GM23338 (cell line): ENCODE data around the gene MAPK12. TPM values are rescaled to one million over a fixed set of nuclear protein-coding genes. Genes with fewer than 3 reads are reported as not detected.
A peak's percentile ranks its signal among the peaks of the same experiment; 100 is the strongest.

Experiments
- ATAC-seq: fragments of 200-7000 bp; cut with Tn5 transposase; 3 replicates; pipeline ENCODE4 v1.9.1; 2020
- DNase-seq: peaks from one replicate; pipeline ENCODE4 v3.0.0-alpha.2; 2015; ENCODE audit warnings: low spot score
- H2AFZ ChIP-seq: fragments of 200-600 bp; sonication (generic); 2 replicates; pipeline ENCODE4 v1.8.0; 2016; ENCODE audit warnings: antibody characterized with exemption, mild to moderate bottlenecking, moderate library complexity
- H3F3A ChIP-seq: fragments of 200-600 bp; sonication (generic); replicated peaks from 2 replicates; pipeline ENCODE4 v1.8.0; 2017; ENCODE audit warnings: antibody characterized with exemption, mixed run types, low read depth
- H3K27ac ChIP-seq: fragments of 200-600 bp; sonication (generic); 2 replicates; pipeline ENCODE4 v1.6.1; 2016; ENCODE audit warnings: low read depth
- H3K27me3 ChIP-seq: fragments of 200-600 bp; sonication (generic); 2 replicates; pipeline ENCODE4 v1.8.0; 2016; ENCODE audit warnings: mild to moderate bottlenecking, mixed run types, moderate library complexity; ENCODE audit not compliant: insufficient read depth
- H3K36me3 ChIP-seq: fragments of 200-600 bp; sonication (generic); 2 replicates; pipeline ENCODE4 v1.8.0; 2016; ENCODE audit warnings: mild to moderate bottlenecking; ENCODE audit not compliant: insufficient read depth
- H3K4me1 ChIP-seq: fragments of 200-600 bp; sonication (generic); 2 replicates; pipeline ENCODE4 v1.8.0; 2016; ENCODE audit warnings: mild to moderate bottlenecking, moderate library complexity; ENCODE audit not compliant: insufficient read depth
- H3K4me2 ChIP-seq: fragments of 200-600 bp; sonication (generic); 2 replicates; pipeline ENCODE4 v1.7.1; 2017; ENCODE audit warnings: mixed run types
- H3K4me3 ChIP-seq: fragments of 200-600 bp; sonication (generic); 2 replicates; pipeline ENCODE4 v1.6.1; 2016; ENCODE audit warnings: mixed run types
- H3K79me2 ChIP-seq: fragments of 200-600 bp; sonication (generic); replicated peaks from 2 replicates; pipeline ENCODE4 v1.8.0; 2017; ENCODE audit warnings: mild to moderate bottlenecking; ENCODE audit not compliant: insufficient read depth
- H3K9me2 ChIP-seq: fragments of 200-600 bp; sonication (generic); 2 replicates; pipeline ENCODE4 v1.8.0; 2017; ENCODE audit not compliant: insufficient read depth
- H4K20me1 ChIP-seq: fragments of 200-600 bp; sonication (generic); replicated peaks from 2 replicates; pipeline ENCODE4 v1.8.0; 2017; ENCODE audit warnings: mild to moderate bottlenecking; ENCODE audit not compliant: insufficient read depth
- H3K27ac Mint-ChIP-seq: 2 replicates; pipeline ENCODE4 v1.8.0; 2020; ENCODE audit warnings: inconsistent platforms, mild to moderate bottlenecking, moderate library complexity, mixed read lengths
- H3K27me3 Mint-ChIP-seq: 3 replicates; pipeline ENCODE4 v1.8.0; 2022; ENCODE audit warnings: low read depth, mild to moderate bottlenecking, moderate library complexity, mixed read lengths, inconsistent platforms; ENCODE audit not compliant: insufficient read depth, poor library complexity
- H3K36me3 Mint-ChIP-seq: 3 replicates; pipeline ENCODE4 v1.8.0; 2021; ENCODE audit warnings: low read depth, mild to moderate bottlenecking, inconsistent platforms, moderate library complexity, mixed read lengths
- H3K4me1 Mint-ChIP-seq: 3 replicates; pipeline ENCODE4 v1.8.0; 2020; ENCODE audit warnings: mild to moderate bottlenecking, inconsistent platforms, mixed read lengths
- H3K4me3 Mint-ChIP-seq: 3 replicates; pipeline ENCODE4 v1.8.0; 2021; ENCODE audit warnings: moderate library complexity, mild to moderate bottlenecking, inconsistent platforms, mixed read lengths
- H3K9me3 Mint-ChIP-seq: 3 replicates; pipeline ENCODE4 v1.8.0; 2020; ENCODE audit warnings: moderate library complexity, mild to moderate bottlenecking, inconsistent platforms, mixed read lengths
- CREB1 ChIP-seq: fragments of 250-450 bp; sonication (Bioruptor Pico); IDR thresholded peaks from 2 replicates; pipeline ENCODE4 v1.5.0; 2020; ENCODE audit warnings: low read depth, mild to moderate bottlenecking, moderate library complexity
- EZH2 ChIP-seq: fragments of 200-600 bp; sonication (generic); IDR thresholded peaks from one replicate; pipeline ENCODE4 v1.8.0; 2017; ENCODE audit warnings: antibody characterized with exemption, mild to moderate bottlenecking, low read depth; ENCODE audit not compliant: unreplicated experiment
- EZH2phosphoT487 ChIP-seq: fragments of 200-600 bp; sonication (generic); IDR thresholded peaks from one replicate; pipeline ENCODE4 v1.8.1; 2018; ENCODE audit warnings: antibody characterized with exemption; ENCODE audit not compliant: unreplicated experiment
- JUNB ChIP-seq: IDR thresholded peaks from one replicate; pipeline ENCODE4 v1.6.1; 2016; ENCODE audit warnings: antibody characterized with exemption; ENCODE audit not compliant: unreplicated experiment
- NANOG ChIP-seq: IDR thresholded peaks from 2 replicates; pipeline ENCODE4 v1.6.1; 2016; ENCODE audit warnings: antibody characterized with exemption, borderline replicate concordance
- POLR2AphosphoS5 ChIP-seq: IDR thresholded peaks from 2 replicates; pipeline ENCODE4 v1.6.1; 2016; ENCODE audit warnings: antibody characterized with exemption, low read depth
- STAT1 ChIP-seq: IDR thresholded peaks from one replicate; pipeline ENCODE4 v1.6.1; 2016; ENCODE audit warnings: antibody characterized with exemption; ENCODE audit not compliant: unreplicated experiment
- ZNF114 ChIP-seq: fragments of 250-450 bp; sonication (Bioruptor Pico); IDR thresholded peaks from 2 replicates; pipeline ENCODE4 v1.5.0; 2020; ENCODE audit warnings: mild to moderate bottlenecking, moderate library complexity
- ZNF331 ChIP-seq: fragments of 250-450 bp; sonication (Bioruptor Pico); IDR thresholded peaks from 2 replicates; pipeline ENCODE4 v1.5.0; 2020; ENCODE audit warnings: low read depth, mild to moderate bottlenecking, moderate library complexity
- polyA plus RNA-seq: library from polyadenylated mRNA; unstranded; fragments of >200 nt; fragmentation: Nextera tagmentation; extraction: Ambion mirVana; gene quantifications from 2 replicates; pipeline ENCODE4 v1.2.1, GENCODE V29; 2016
- total RNA-seq: library from RNA; depleted of rRNA; stranded (reverse); fragments of >200 nt; shearing (Covaris generic); gene quantifications from 2 replicates; pipeline ENCODE4 v1.2.3, GENCODE V29; 2014
- TF ChIP-seq, protein P1 (sequence below): IDR thresholded peaks from 2 replicates; pipeline ENCODE4 v1.6.1; 2016; ENCODE audit warnings: antibody characterized with exemption
- TF ChIP-seq, protein P2 (sequence below), 2 experiments: fragments of 200-600 bp in 1 of 2; sonication (generic) in 1 of 2; conservative IDR thresholded peaks; 2 replicates each; pipeline versions ENCODE4 v1.5.1 to v1.6.1; 2016 to 2017; ENCODE audit warnings: antibody characterized with exemption in 2 of 2, low read depth in 2 of 2, mild to moderate bottlenecking in 2 of 2, moderate library complexity in 1 of 2
- TF ChIP-seq, protein P3 (sequence below): fragments of 250-450 bp; sonication (Bioruptor Pico); IDR thresholded peaks from 2 replicates; pipeline ENCODE4 v1.5.0; 2020; ENCODE audit warnings: mild to moderate bottlenecking, moderate library complexity
- TF ChIP-seq, protein P4 (sequence below): IDR thresholded peaks from one replicate; pipeline ENCODE4 v1.6.1; 2018; ENCODE audit warnings: antibody characterized with exemption; ENCODE audit not compliant: unreplicated experiment

MAPK12 gene
- total and polyA plus RNA-seq, 2 experiments from 2014 or later, result 10.4 to 26.1 TPM

DNA sequence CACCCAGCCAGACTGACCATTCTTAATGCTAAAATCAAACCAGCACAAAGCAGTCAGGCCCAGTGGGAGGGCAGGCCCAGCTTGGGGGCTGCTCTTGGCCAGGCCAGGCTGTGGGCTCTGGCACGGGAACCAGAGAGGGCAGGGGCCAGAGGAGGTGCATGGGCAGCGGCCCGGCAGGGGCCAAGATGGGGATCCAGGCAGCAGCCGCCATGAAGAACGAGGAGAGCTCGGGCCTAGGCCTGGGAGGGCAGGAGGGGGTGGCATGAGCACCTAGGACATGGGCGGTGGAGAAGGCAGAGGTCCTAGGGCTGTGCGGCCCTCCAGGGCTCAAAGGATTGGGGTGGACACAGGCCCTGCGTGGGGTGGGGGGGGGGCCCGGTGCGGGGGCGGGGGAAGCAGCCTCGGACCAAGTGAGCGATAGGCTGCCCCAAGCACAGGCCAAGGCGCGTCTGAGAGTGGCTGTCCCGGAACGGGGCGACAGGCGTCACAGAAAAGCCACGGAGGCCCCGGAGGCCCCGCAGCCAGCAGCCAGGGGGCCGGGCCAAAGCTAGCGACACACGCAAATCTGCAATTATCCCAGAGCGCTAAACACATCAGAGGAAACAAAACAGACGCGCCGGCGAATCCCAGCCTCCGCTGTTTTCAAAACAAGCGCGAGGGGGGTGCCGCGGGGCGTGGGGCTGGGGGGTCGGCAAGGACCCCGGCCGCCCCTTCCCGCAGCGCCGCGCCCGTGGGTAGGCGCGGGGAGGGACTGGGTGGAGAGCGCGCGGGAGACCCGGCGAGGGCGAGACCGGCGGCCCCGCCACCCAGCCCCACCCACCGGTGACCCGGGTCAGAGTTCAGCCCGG lies 37.7 kb upstream of the MAPK12 start:
- Histone ChIP-seq H3K36me3 (no peaks in the 10 kb centered on the region), H3K27me3 (no peaks in the 10 kb centered on the region), H3K9me2 (no peaks in the 10 kb centered on the region), H3K79me2 (peaks cover 42% of the 10 kb centered on the region), H3K27ac (no peak overlapping the region), H4K20me1 (peaks cover 5% of the 10 kb centered on the region; the same call in 1 of the 2 replicates), H3K4me2 (peak overlapping the region; percentile 76), H3K4me3 (peak overlapping the region; percentile 60), H3F3A (no peaks in the 10 kb centered on the region; the same call in 1 of the 2 replicates), H2AFZ (no peak overlapping the region), H3K4me1 (peaks cover 15% of the 10 kb centered on the region; the same call in 1 of the 2 replicates)
- Mint-ChIP-seq H3K9me3 (no peaks in the 10 kb centered on the region), H3K36me3 (no peaks in the 10 kb centered on the region), H3K27me3 (peaks cover 31% of the 10 kb centered on the region), H3K4me3 (peak overlapping the region; percentile 59), H3K4me1 (peaks cover 9% of the 10 kb centered on the region; the same call in 2 of the 3 replicates), H3K27ac (no peak overlapping the region)
- TF ChIP-seq ZNF114 (CRISPR knock-in tag) (no peak), NANOG (no peak), STAT1 (no peak), ZNF331 (CRISPR knock-in tag) (no peak), CREB1 (CRISPR knock-in tag) (no peak), EZH2 (no peak), POLR2AphosphoS5 (no peak), JUNB (no peak), EZH2phosphoT487 (no peak)
- TF ChIP-seq, protein P1, sequence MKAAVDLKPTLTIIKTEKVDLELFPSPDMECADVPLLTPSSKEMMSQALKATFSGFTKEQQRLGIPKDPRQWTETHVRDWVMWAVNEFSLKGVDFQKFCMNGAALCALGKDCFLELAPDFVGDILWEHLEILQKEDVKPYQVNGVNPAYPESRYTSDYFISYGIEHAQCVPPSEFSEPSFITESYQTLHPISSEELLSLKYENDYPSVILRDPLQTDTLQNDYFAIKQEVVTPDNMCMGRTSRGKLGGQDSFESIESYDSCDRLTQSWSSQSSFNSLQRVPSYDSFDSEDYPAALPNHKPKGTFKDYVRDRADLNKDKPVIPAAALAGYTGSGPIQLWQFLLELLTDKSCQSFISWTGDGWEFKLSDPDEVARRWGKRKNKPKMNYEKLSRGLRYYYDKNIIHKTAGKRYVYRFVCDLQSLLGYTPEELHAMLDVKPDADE, result no peak
- TF ChIP-seq, protein P2, sequence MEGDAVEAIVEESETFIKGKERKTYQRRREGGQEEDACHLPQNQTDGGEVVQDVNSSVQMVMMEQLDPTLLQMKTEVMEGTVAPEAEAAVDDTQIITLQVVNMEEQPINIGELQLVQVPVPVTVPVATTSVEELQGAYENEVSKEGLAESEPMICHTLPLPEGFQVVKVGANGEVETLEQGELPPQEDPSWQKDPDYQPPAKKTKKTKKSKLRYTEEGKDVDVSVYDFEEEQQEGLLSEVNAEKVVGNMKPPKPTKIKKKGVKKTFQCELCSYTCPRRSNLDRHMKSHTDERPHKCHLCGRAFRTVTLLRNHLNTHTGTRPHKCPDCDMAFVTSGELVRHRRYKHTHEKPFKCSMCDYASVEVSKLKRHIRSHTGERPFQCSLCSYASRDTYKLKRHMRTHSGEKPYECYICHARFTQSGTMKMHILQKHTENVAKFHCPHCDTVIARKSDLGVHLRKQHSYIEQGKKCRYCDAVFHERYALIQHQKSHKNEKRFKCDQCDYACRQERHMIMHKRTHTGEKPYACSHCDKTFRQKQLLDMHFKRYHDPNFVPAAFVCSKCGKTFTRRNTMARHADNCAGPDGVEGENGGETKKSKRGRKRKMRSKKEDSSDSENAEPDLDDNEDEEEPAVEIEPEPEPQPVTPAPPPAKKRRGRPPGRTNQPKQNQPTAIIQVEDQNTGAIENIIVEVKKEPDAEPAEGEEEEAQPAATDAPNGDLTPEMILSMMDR (conservative IDR thresholded peaks at IDR 0.05; ENCODE audit: low read depth in 2 of 2), result no peak
- TF ChIP-seq, protein P3, sequence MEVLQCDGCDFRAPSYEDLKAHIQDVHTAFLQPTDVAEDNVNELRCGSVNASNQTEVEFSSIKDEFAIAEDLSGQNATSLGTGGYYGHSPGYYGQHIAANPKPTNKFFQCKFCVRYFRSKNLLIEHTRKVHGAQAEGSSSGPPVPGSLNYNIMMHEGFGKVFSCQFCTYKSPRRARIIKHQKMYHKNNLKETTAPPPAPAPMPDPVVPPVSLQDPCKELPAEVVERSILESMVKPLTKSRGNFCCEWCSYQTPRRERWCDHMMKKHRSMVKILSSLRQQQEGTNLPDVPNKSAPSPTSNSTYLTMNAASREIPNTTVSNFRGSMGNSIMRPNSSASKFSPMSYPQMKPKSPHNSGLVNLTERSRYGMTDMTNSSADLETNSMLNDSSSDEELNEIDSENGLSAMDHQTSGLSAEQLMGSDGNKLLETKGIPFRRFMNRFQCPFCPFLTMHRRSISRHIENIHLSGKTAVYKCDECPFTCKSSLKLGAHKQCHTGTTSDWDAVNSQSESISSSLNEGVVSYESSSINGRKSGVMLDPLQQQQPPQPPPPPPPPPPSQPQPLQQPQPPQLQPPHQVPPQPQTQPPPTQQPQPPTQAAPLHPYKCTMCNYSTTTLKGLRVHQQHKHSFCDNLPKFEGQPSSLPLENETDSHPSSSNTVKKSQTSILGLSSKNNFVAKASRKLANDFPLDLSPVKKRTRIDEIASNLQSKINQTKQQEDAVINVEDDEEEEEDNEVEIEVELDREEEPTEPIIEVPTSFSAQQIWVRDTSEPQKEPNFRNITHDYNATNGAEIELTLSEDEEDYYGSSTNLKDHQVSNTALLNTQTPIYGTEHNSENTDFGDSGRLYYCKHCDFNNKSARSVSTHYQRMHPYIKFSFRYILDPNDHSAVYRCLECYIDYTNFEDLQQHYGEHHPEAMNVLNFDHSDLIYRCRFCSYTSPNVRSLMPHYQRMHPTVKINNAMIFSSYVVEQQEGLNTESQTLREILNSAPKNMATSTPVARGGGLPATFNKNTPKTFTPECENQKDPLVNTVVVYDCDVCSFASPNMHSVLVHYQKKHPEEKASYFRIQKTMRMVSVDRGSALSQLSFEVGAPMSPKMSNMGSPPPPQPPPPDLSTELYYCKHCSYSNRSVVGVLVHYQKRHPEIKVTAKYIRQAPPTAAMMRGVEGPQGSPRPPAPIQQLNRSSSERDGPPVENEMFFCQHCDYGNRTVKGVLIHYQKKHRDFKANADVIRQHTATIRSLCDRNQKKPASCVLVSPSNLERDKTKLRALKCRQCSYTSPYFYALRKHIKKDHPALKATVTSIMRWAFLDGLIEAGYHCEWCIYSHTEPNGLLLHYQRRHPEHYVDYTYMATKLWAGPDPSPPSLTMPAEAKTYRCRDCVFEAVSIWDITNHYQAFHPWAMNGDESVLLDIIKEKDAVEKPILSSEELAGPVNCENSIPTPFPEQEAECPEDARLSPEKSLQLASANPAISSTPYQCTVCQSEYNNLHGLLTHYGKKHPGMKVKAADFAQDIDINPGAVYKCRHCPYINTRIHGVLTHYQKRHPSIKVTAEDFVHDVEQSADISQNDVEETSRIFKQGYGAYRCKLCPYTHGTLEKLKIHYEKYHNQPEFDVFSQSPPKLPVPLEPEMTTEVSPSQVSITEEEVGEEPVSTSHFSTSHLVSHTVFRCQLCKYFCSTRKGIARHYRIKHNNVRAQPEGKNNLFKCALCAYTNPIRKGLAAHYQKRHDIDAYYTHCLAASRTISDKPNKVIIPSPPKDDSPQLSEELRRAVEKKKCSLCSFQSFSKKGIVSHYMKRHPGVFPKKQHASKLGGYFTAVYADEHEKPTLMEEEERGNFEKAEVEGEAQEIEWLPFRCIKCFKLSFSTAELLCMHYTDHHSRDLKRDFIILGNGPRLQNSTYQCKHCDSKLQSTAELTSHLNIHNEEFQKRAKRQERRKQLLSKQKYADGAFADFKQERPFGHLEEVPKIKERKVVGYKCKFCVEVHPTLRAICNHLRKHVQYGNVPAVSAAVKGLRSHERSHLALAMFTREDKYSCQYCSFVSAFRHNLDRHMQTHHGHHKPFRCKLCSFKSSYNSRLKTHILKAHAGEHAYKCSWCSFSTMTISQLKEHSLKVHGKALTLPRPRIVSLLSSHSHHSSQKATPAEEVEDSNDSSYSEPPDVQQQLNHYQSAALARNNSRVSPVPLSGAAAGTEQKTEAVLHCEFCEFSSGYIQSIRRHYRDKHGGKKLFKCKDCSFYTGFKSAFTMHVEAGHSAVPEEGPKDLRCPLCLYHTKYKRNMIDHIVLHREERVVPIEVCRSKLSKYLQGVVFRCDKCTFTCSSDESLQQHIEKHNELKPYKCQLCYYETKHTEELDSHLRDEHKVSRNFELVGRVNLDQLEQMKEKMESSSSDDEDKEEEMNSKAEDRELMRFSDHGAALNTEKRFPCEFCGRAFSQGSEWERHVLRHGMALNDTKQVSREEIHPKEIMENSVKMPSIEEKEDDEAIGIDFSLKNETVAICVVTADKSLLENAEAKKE (CRISPR knock-in tag), result no peak
- TF ChIP-seq, protein P4, sequence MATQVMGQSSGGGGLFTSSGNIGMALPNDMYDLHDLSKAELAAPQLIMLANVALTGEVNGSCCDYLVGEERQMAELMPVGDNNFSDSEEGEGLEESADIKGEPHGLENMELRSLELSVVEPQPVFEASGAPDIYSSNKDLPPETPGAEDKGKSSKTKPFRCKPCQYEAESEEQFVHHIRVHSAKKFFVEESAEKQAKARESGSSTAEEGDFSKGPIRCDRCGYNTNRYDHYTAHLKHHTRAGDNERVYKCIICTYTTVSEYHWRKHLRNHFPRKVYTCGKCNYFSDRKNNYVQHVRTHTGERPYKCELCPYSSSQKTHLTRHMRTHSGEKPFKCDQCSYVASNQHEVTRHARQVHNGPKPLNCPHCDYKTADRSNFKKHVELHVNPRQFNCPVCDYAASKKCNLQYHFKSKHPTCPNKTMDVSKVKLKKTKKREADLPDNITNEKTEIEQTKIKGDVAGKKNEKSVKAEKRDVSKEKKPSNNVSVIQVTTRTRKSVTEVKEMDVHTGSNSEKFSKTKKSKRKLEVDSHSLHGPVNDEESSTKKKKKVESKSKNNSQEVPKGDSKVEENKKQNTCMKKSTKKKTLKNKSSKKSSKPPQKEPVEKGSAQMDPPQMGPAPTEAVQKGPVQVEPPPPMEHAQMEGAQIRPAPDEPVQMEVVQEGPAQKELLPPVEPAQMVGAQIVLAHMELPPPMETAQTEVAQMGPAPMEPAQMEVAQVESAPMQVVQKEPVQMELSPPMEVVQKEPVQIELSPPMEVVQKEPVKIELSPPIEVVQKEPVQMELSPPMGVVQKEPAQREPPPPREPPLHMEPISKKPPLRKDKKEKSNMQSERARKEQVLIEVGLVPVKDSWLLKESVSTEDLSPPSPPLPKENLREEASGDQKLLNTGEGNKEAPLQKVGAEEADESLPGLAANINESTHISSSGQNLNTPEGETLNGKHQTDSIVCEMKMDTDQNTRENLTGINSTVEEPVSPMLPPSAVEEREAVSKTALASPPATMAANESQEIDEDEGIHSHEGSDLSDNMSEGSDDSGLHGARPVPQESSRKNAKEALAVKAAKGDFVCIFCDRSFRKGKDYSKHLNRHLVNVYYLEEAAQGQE, result no peak
- peak; percentile 60 for DNase-seq
- ATAC-seq, result peak; percentile 1; the same call in 2 of the 3 replicates
